Measurements from ENCODE around the gene RNU1-4. TPM values are rescaled to one million over a fixed set of nuclear protein-coding genes. Genes with fewer than 3 reads are reported as not detected.
"Not testable (repeated sequence)": the region's sequence is repeated elsewhere in the genome, so short reads cannot be mapped to it uniquely, and the experiment has no call there.

The RNU1-4 gene
- total and polyA plus RNA-seq, 2 donors: 17,380 TPM; not detected in 1

GRCh38 chr1:16784955-16785354 is 44.6 kb downstream of the RNU1-4 start:
- H3K4me1 ChIP-seq (ENCODE audit: control insufficient read depth in 2 of 2, insufficient read depth in 2 of 2, low read length in 2 of 2); H3K27ac ChIP-seq (ENCODE audit: low read depth in 1 of 2, low read length in 1 of 2); H3K27me3 ChIP-seq (ENCODE audit: control insufficient read depth in 2 of 2, insufficient read depth in 1 of 2, low read length in 1 of 2); H3K9me3 ChIP-seq (ENCODE audit: control insufficient read depth in 2 of 2, insufficient read depth in 1 of 2, low read length in 1 of 2); H3K36me3 ChIP-seq (ENCODE audit: control insufficient read depth in 2 of 2, insufficient read depth in 2 of 2, low read length in 1 of 2); DNase-seq (ENCODE audit: low read depth in 6 of 9, low spot score in 9 of 9); H3K4me3 ChIP-seq (ENCODE audit: low read length in 2 of 2): not testable (repeated sequence)
- no CpG with 5 or more reads among the region's 2 CpGs for WGBS

- H3K4me1 ChIP-seq (ENCODE audit: control insufficient read depth in 2 of 2, insufficient read depth in 2 of 2, low read length in 2 of 2); H3K4me3 ChIP-seq (ENCODE audit: low read length in 2 of 2); DNase-seq (ENCODE audit: low read depth in 6 of 9, low spot score in 9 of 9); H3K27ac ChIP-seq (ENCODE audit: low read depth in 1 of 2, low read length in 1 of 2); H3K36me3 ChIP-seq (ENCODE audit: control insufficient read depth in 2 of 2, insufficient read depth in 2 of 2, low read length in 1 of 2); H3K9me3 ChIP-seq (ENCODE audit: control insufficient read depth in 2 of 2, insufficient read depth in 1 of 2, low read length in 1 of 2); H3K27me3 ChIP-seq (ENCODE audit: control insufficient read depth in 2 of 2, insufficient read depth in 1 of 2, low read length in 1 of 2): not testable (repeated sequence)
- 91% methylated on average over 4 of the region's 4 CpGs for WGBS
These were observed 46.0 kb downstream of the RNU1-4 start for GRCh38 chr1:16786362-16786761.

- H3K36me3 ChIP-seq (ENCODE audit: control insufficient read depth in 2 of 2, insufficient read depth in 2 of 2, low read length in 1 of 2); DNase-seq (ENCODE audit: low read depth in 6 of 9, low spot score in 9 of 9); H3K27me3 ChIP-seq (ENCODE audit: control insufficient read depth in 2 of 2, insufficient read depth in 1 of 2, low read length in 1 of 2); H3K27ac ChIP-seq (ENCODE audit: low read depth in 1 of 2, low read length in 1 of 2); H3K4me1 ChIP-seq (ENCODE audit: control insufficient read depth in 2 of 2, insufficient read depth in 2 of 2, low read length in 2 of 2); H3K9me3 ChIP-seq (ENCODE audit: control insufficient read depth in 2 of 2, insufficient read depth in 1 of 2, low read length in 1 of 2); H3K4me3 ChIP-seq (ENCODE audit: low read length in 2 of 2): not testable (repeated sequence)
- 100% methylated on average over 2 of the region's 3 CpGs for WGBS
These were observed 46.9 kb downstream of the RNU1-4 start for GRCh38 chr1:16787175-16787574.

DNA sequence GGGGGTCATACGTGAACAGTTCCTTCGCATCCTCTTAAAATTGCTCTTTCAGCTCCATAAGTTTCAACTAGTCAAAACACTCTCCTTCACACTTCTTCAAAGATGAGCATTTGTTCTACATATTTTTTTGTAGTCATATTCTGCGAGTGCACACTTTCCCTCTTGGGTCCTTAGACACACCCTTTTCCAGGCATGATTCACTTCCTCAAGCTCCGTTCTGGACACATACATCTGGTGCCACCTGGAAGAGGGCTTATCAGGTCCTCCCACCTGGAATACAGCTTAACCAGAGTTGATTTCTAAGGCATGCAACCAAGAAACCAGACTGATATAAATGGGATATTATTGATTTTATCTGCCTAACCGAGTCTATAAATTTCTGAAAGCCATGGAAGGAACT is 47.4 kb downstream of the RNU1-4 start:
- H3K4me3 ChIP-seq (ENCODE audit: low read length in 2 of 2); H3K9me3 ChIP-seq (ENCODE audit: control insufficient read depth in 2 of 2, insufficient read depth in 1 of 2, low read length in 1 of 2); H3K27me3 ChIP-seq (ENCODE audit: control insufficient read depth in 2 of 2, insufficient read depth in 1 of 2, low read length in 1 of 2); H3K4me1 ChIP-seq (ENCODE audit: control insufficient read depth in 2 of 2, insufficient read depth in 2 of 2, low read length in 2 of 2); H3K27ac ChIP-seq (ENCODE audit: low read depth in 1 of 2, low read length in 1 of 2); H3K36me3 ChIP-seq (ENCODE audit: control insufficient read depth in 2 of 2, insufficient read depth in 2 of 2, low read length in 1 of 2); DNase-seq (ENCODE audit: low read depth in 6 of 9, low spot score in 9 of 9): not testable (repeated sequence)
- 63% methylated on average over 3 of the region's 5 CpGs for WGBS

Other genes with a start within 250 kb of the RNU1-4 start
- 17,380 TPM for gene RNU1-1, start 226.2 kb upstream of the RNU1-4 start, total RNA-seq
- gene RNU1-1, start 226.2 kb upstream of the RNU1-4 start, polyA plus RNA-seq: not detected
- 7.2 TPM for gene NBPF1, start 127.0 kb upstream of the RNU1-4 start, total RNA-seq
- gene NBPF1, start 127.0 kb upstream of the RNU1-4 start, polyA plus RNA-seq: 5.1 TPM
- gene RNU1-3, start 73.6 kb upstream of the RNU1-4 start, total RNA-seq: 17,380 TPM
- gene RNU1-3, start 73.6 kb upstream of the RNU1-4 start, polyA plus RNA-seq: not detected
- gene RNU1-2, start 155.5 kb downstream of the RNU1-4 start, total RNA-seq: 17,380 TPM
- gene RNU1-2, start 155.5 kb downstream of the RNU1-4 start, polyA plus RNA-seq: not detected
- gene CROCC, start 181.4 kb downstream of the RNU1-4 start, total RNA-seq: 9.4 TPM
- gene CROCC, start 181.4 kb downstream of the RNU1-4 start, polyA plus RNA-seq: 97.1 TPM
- 6.8 TPM for gene MFAP2, start 240.1 kb downstream of the RNU1-4 start, total RNA-seq
- gene MFAP2, start 240.1 kb downstream of the RNU1-4 start, polyA plus RNA-seq: 5.6 TPM